ENCODE results near the gene BCAS1. TPM values are rescaled to one million over a fixed set of nuclear protein-coding genes. Genes with fewer than 3 reads are reported as not detected.

Gene BCAS1
- total and polyA plus RNA-seq, 12 donors: 0.07 to 2.3 (median 0.13) TPM; not detected in 7

GRCh38 chr20:53922901-53923314 is 147.5 kb downstream of the BCAS1 start:
- intact Hi-C loops (cut with DNase I): no loop called here
- no peaks in the 10 kb centered on the region for H3K36me3 ChIP-seq (replicated peaks in 1 of 2)
- 55 to 70% (median 59%) methylated on average over 4 of the region's 4 CpGs for WGBS, 4 donors
- H3K4me3 ChIP-seq: no peak overlapping the region
- peaks cover 0 to under 1% of the 10 kb centered on the region in 2 donors for H3K4me1 ChIP-seq (replicated peaks in 1 of 2)
- DNase-seq: peak in 1 of 7 donors; percentile 41
- TF ChIP-seq POLR2A (IDR thresholded peaks at IDR 0.05): no peak
- TF ChIP-seq CTCF (IDR thresholded peaks at IDR 0.05): no peak
- H3K27ac ChIP-seq: peak overlapping the region in 2 of 5 donors; percentile 54
- no peaks in the 10 kb centered on the region for H3K9me3 ChIP-seq (replicated peaks in 1 of 3)
- H3K27me3 ChIP-seq: no peaks in the 10 kb centered on the region

GRCh38 chr20:53921443-53921973 is 148.9 kb downstream of the BCAS1 start:
- H3K36me3 ChIP-seq (replicated peaks in 1 of 2): no peaks in the 10 kb centered on the region
- intact Hi-C loops (cut with DNase I): no loop called here
- H3K4me1 ChIP-seq (replicated peaks in 1 of 2): peaks cover 4 to 15% of the 10 kb centered on the region in 2 donors
- no peaks in the 10 kb centered on the region for H3K9me3 ChIP-seq (replicated peaks in 1 of 3)
- 78 to 87% (median 80%) methylated on average over 12 of the region's 12 CpGs for WGBS, 4 donors
- no peak overlapping the region for H3K4me3 ChIP-seq
- peak in 1 of 7 donors; percentile 10 for DNase-seq
- TF ChIP-seq POLR2A (IDR thresholded peaks at IDR 0.05) (no peak), CTCF (IDR thresholded peaks at IDR 0.05) (no peak)
- no peaks in the 10 kb centered on the region for H3K27me3 ChIP-seq
- peak overlapping the region in 1 of 5 donors; percentile 67 for H3K27ac ChIP-seq

GRCh38 chr20:53920647-53921245 is 149.6 kb downstream of the BCAS1 start:
- no peak overlapping the region for H3K27ac ChIP-seq
- no peaks in the 10 kb centered on the region for H3K9me3 ChIP-seq (replicated peaks in 1 of 3)
- H3K4me1 ChIP-seq (replicated peaks in 1 of 2): peaks cover 9 to 22% of the 10 kb centered on the region in 2 donors
- no peak overlapping the region for H3K4me3 ChIP-seq
- no peaks in the 10 kb centered on the region for H3K27me3 ChIP-seq
- H3K36me3 ChIP-seq (replicated peaks in 1 of 2): no peaks in the 10 kb centered on the region
- intact Hi-C loops (cut with DNase I): no loop called here
- DNase-seq: peak in 1 of 7 donors; percentile 24
- 79 to 87% (median 84%) methylated on average over 12 of the region's 12 CpGs for WGBS, 4 donors
- TF ChIP-seq POLR2A (IDR thresholded peaks at IDR 0.05): no peak
- TF ChIP-seq CTCF (IDR thresholded peaks at IDR 0.05): no peak

GRCh38 chr20:53919886-53920285 is 150.5 kb downstream of the BCAS1 start:
- TF ChIP-seq CTCF (IDR thresholded peaks at IDR 0.05) (no peak), POLR2A (IDR thresholded peaks at IDR 0.05) (no peak)
- Histone ChIP-seq H3K36me3 (replicated peaks in 1 of 2) (no peaks in the 10 kb centered on the region), H3K4me1 (replicated peaks in 1 of 2) (peaks cover 10 to 24% of the 10 kb centered on the region in 2 donors), H3K27ac (no peak overlapping the region), H3K4me3 (no peak overlapping the region), H3K27me3 (no peaks in the 10 kb centered on the region), H3K9me3 (replicated peaks in 1 of 3) (no peaks in the 10 kb centered on the region)
- peak in 1 of 7 donors; percentile 2 for DNase-seq
- 84 to 97% (median 90%) methylated on average over 10 of the region's 10 CpGs for WGBS, 4 donors
- intact Hi-C loops (cut with DNase I): no loop called here

Measured in adrenal gland (tissue), 12 donors.